NCI-H82 treated with DMSO at 0.1 percent for 48 hours (cell line): Measurements from ENCODE around the gene SCARB2.

Experiments
- DNase-seq: peaks from one replicate; lab custom pipeline; 2025; ENCODE audit not compliant: unreplicated experiment; lab: John Stamatoyannopoulos, UW

SCARB2 gene

DNA sequence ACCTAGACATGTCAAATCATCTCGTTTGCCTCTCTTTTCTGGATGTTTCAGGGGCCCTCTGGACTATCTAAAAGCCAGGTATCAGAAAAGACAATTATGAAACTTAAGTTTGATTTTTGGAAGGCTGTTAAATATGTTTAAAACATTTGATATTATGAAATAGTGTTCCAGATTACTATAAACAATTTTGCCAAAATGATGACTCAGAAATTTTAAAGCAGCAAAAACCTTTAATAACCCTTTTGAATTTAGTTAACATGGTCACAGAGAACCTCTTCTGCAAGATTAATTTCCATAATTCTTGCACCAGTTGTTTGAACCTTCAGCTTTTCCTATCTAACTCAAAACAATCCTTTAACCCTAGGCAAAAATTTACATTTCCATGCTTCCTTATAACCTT, 19.1 kb upstream of the SCARB2 start:
- no peak for DNase-seq

DNA sequence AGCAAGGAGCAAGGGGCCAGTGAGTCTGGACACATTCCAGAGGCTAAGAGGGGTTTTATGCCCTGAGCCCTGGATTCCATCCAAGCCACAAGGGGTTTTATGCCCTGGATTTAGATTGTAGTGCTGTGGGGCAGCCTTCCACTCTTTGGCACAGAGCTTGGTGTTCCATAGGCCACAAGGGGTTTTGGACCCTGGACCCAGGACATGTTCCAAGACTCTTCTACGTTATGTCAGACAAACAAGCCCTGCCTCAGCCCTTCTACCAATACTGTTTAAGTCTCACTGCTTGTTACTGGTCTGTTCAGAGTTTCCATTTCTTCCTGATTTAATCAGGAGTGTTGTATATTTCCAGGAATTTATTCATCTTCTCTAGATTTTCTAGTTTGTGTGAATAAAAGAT, 12.8 kb upstream of the SCARB2 start:
- no peak for DNase-seq

DNA sequence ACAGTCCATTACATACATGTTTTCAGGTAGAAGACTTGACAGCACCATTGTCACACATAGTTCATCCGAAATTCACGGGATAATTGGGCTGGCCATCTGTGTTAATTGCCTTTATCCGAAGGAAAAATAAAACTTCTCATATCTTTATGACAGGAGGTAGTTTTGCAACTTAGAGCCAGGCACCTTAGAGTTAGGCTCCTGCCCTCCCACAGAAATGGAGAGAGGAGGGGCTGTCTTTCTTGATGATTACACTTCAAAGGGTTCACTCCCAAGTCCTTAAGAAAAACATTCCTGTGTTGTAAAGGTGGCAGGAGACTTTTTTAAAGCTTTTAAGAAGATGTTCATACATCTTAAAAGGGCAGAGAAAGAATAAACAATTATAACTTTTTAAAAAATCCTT, 10.5 kb upstream of the SCARB2 start:
- no peak for DNase-seq

DNA sequence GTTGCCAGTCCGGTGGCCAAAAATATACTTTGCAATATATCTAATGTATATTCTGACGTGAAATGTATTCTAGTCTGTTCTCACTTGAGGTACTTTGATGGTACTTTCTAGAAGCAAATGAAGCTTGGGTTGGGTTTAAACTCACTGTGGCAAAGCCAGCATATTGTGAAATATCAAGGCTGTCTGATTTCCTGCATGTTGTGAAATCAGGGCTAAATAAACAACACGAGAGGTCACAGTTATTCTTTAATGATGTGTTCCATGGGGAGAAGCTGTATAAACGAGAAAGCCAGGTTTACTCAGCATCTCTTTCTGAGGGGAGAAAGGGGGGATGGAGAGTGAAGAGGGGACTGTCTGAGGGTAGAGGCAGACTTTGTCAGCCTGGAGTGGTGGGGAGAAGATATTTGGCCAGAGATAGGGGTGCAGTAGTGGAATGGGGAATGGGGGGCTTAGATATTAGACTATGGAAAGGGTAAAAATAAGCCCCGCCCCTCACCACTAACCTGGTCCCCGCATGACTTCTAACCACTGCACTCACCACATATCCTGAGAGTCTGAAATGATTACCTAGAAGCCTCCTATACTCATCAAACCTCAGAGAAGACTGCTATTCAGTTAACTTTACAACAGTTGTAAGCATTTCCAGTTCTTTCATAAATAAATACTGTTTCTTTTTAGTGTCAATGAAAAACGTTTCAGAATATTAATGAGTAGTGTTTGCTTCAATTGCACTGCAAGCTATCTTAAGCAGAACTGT, 5.9 kb upstream of the SCARB2 start:
- no peak for DNase-seq

DNA sequence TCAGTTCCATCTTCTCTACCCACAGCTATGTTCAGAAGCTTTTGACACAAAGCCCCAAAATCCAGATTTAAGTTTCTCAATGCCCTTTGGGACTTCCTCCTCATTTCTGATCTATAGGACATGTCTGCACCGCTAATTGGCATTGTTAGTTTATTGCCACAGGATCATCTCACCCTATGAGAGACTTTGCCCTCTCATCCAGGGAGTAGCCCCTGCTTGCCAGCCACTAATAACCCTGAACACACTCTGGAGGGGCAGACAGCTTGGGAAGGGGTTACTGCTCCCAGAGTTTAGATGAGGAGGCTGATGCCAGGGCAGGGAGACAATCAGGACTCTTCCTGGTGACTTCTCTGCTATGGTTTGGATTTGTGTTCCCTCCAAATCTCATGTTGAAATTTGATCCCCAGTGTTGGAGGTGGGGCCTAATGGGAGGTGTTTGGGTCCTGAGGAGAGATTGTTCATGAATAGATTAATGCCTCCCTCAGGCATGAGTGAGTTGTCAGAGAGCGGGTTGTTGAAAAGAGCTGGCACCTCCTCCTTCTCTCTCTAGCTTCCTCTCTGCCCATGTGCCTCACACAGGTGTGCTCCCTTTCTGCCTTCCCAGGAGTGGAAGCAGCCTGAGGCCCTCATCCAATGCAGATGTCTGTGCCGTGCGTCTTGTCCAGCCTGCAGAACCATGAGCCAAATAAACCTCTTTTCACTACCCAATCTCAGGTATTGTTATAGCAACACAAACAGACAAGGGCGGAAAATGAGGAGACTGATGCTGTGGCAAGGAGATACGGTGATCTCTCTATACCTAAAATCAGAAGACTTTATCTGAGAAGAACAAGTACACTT, 3.6 kb upstream of the SCARB2 start:
- peak; percentile 37 for DNase-seq

DNA sequence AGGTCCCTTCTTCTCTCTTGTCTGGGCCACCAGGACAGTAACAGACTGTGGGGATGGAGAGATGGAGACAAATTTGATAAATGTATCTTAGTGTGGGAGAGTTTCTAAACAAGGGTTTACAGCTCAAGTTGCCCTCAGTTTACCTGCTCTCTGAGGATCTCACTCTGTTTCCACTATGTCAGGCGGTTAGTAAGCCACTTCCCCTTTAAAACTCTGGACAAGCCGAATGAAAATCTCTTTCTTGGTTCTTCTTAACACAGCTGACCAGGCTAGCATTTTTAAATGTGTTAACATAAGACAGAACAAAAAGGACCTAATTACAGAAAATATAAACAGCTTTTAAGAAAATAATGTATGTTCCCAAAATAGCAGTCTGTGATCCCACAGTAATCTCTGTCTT, 2.9 kb upstream of the SCARB2 start:
- no peak for DNase-seq

DNA sequence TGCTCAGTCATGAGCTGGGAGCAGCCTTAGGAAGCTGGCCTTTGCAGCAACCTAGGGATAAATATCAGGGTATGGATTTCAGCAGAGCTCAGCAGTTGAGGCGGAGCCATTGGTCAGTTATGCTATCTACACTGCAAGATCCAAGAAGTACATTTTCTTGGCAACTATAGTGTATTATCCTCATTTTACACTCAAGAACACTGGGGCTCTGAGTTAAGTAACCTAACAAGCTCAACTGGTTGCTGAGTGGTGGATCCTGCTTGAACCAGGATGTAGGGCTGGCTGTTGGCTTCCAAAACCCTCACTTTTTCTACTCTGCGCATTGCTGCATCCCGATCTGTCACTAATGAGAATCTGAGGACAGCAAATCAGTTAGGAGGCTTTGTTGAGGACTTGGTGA, 1.5 kb upstream of the SCARB2 start:
- DNase-seq = no peak

DNA sequence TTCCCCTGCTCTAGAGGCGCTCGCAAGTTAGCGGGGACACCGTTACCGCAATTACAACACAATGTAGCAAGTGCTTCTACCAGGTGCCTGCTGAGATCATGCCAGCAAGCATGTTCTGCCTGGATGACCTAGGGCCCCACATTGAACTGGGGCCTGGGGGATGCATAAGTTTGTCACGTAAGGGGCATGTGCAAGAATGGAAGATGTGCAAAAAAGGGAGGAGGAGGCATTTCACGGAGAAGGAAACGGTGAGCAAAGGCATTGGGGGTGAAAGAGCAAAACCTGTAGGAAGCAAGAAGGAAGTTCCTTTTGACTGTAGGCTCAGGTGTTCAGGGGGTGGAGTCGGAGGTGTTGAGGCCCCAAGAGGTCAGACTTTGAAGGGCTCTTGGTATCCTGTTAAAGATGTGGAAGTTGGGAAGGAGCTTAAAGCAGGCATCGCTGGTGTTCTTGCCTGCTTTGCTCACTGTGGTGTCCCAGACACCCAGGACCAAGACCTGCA, 602 bp upstream of the SCARB2 start:
- no peak for DNase-seq

DNA sequence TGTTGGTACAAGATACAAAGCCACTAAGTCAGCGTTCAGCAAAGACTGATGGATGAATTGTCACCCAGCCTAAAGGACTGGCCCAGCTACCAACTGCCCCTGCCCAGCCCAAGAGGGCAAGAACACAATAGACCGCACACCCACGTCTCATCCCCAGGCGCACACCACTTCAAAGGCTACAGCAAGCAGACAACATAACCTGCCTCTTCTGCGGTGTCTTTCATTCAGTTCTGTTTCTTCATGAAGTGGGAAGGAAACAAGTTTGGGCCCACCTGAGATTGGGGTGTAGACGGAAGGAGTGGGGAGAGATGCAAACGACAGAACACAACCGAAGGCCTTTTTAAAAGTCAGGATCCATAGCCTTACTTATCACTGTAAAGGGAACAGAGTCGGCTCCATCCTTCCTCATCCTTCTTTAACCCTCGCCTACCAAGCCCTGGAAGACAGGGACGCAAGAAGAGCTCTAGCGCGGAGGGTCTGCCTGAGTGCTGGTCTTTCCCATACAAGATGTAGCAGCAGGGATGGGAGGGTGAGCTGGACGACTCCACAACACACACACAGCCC, 691 bp downstream of the SCARB2 start:
- no peak for DNase-seq

DNA sequence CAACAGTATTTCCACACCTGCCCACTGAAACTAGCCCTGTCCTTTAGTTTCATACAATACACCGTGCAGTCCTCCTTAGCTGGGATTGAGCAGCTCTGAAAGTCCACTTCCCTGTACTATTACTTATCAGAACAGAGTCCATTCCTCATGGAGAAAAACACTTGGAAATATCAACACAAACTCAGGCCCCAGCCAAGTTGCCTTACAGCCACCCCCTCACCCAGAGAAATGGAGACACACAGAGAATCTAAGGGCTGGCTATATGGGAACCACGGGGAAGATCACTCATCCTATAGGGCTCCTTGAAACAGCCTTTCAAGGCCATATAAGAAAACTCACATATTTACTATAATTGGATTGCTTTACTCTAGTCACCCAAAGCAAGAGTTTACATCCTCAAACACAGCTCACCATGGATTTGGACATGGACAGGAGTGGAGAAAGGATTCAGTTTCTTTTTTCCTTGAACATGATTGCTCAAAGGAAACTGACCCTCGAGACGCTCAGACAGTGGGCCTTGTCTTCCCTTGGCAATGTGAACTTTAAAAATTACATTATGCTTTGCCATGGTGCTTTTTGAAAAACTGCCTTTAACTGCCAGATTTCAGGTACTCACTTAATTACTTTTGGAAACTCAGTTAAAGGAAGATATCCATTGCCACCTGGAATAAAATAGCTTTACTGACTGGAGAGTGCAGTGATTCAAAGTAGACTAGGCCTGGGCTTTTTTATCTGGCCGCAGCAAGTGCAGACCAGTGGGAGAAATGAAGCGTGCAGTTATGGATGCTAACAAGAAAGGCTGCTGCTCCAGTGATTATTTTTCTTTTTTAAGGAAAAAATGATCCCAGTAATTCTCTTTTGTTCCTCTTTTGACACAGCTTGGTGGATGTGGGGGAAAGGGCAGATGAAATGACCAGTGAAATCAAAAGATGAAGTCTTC, 1.6 kb downstream of the SCARB2 start:
- DNase-seq = no peak

DNA sequence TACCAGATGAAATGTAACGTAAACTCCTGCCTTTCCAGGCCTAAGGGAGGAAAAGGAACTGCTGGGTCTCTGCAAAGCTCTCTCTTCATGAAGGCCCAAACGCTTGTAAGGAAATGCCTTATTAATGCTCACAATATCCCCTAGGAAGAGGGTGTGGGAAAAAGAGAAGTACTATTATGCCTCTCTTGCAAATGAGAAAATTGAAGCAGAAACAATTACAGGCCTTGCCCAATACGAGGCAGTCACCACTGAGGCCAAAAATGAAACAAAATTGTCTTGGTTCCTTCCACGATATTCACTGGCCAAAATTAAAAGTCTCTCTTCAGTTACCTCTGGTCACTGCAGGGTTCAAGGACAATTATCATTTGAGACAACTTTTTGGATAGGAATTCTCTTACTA, 3.2 kb downstream of the SCARB2 start:
- DNase-seq = no peak

DNA sequence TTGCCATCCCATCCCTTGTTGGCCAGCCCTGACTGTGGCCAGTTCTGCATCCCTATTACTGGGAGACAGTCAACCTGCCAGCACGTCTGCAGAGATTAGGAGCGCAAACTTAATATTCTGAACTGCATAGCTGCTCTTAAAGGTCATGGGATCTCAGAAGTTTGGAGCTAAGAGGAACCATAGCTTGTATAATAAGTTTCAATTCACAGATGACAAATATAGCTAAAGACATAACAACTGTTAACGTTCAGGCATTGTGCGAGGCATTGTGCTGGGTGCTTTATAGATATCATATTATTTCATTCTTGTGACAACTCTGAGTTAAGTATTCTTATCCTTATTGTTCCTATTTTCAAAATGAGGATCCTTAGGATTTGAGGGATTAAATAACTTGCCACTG, 3.7 kb downstream of the SCARB2 start:
- no peak for DNase-seq

DNA sequence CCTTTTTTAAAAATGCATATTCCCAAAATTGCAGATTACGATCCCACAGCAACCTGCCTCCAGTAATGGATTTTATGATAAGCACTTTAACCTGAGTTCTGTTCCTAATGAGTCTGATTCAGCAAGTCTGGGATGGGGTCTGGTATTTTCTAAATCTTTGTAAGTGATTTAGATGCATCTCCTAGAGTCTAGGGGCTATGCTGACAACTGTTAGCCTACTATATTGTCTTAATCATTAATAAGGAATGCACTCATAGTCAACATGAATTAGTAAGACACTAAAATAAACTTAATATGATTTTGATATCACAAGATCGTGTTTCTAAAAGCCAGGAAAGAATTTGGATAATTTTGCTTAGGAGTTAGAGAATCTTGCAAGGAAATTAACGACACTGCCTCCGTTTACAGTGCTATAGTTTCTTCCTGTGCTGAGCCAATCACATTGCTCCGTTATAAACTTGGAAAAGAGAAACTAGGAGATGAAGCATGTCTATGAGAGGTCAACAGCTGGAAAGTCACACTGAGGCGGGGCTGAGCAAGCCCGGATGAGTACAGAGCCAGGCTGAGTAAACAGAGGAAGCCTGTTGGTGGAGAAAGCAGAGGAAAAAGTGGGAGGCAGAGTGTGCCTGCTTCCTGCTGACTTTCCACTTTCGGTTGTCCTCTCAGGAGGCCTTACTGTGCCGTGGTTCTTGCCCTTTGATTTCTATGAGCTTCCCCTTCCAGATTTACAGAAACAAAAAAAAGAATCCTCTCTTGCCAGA, 5.4 kb downstream of the SCARB2 start:
- peak; percentile 62 for DNase-seq

DNA sequence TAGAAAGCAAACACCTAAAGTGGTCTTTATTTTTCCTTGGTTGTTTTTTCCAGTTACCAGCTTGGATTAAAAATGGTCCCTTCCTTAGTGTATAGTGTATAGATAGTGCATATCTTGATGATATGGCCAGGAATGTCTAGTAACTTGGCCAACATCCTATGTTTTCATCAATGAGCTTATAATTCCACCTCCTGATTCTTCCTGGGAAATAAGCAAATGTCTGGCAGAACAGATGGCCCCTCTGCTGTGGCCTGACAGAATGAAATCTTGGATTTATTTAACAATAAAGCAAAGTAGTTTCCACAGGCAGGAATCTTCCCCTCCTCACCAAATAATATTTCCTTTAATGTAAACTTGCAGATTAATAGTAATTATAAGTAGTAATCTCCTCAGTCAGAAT, 6.1 kb downstream of the SCARB2 start:
- peak; percentile 62 for DNase-seq

DNA sequence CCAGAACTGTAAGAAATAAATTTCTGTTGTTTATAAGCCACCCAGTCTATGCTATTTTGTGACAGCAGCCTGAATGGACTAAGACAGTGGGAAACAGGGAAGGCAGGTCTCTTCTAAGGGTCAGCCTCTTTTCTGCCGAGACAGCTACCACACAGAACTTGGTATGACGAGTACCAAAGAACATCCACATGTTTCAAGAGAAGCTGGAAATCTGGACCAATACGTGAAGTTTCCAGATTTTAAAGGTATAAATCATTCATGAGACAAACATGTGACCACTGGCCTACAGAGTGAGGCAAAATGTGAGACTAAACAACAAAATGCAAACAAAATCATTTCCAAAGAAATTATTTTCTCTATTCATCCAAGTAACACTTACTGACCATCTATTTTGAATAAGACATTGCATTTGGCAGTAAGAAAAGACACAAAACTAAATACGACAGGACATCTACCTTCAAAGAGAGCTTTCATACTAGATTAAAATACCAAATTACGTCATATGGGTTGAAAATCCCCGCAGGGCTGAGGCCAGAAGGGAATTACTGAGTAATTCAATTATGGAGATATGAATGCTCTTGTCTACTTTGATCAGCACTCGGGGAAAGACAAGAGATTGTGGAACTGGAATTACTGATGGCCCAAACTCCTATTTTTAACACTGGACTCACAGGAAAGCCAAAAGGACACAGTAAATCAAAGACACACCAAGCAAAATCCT, 7.2 kb downstream of the SCARB2 start:
- DNase-seq = peak; percentile 90

DNA sequence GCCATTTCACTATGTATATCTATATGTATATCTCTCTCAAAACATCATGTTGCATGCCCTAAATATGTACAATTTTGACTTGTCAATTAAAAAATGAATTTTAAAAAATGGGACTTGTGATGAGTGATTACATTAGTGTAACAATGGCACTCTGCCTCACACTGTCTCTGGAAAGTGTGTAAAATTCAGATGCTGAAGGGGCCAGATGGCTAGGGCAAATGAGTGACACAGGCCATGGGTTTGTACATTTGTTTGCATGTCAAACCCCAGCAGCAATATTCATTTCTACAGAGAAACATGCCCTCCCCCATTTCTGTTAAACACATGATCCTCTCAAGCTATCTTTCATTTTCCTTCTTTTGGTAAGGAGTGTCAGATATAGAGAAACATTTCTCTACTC, 8.1 kb downstream of the SCARB2 start:
- no peak for DNase-seq

DNA sequence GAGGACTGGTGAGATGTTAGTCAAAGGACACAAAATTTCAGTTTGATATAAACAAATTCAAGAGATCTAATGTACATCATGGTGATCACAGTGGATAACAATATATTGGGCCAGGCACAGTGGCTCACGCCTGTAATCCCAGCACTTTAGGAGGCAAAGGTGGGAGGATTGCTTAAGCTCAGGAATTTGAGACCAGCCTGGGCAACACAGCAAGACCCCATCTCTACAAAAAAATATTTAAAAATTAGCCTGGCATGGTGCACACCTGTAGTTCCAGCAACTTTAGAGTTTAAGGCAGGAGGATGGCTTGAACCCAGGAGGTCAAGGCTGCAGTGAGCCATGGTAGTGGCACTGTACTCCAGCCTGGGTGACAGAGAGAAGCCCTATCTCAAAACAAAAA, 8.7 kb downstream of the SCARB2 start:
- DNase-seq = no peak

DNA sequence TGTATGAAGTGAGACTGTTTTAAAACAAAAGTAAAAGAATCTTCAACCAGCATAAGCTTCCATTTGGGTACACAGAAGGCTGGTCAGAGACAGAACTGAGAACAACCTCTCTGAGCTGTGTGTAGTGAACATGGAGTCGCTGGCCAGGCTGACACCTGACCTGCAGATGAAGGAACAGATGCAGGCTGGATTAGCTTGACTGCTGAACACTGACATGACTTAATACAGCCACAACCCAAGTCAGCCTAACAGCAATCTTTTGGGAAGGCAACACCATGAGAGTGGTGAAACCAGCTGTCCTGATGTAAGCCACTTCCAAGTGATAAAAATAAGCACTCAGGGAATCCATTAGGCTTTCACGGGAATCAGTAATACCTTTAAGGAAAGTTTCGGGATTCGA, 10.1 kb downstream of the SCARB2 start:
- peak; percentile 95 for DNase-seq

DNA sequence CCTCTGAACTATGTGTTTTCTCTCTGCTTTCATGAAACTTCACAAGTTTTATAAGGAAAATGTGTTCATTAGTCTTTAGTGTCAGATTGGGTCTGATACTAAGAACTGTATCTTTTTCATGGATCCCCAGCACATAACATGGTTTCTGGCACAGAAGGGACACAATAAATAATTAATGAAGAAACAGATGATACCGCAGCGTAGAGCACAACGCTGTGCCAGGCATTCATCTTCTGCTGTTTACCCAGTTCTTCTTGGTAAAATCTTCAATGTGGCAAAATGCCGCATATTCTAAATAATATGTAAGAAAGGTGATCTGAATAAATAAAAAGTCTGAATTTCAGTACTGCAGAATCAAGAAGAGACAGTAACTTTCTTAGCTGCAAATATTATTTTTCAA, 12.3 kb downstream of the SCARB2 start:
- no peak for DNase-seq
